H1 (cell line): Measurements from ENCODE around the gene RDH16. TPM values are rescaled to one million over a fixed set of nuclear protein-coding genes. Genes with fewer than 3 reads are reported as not detected.
"Not testable (repeated sequence)": the region's sequence is repeated elsewhere in the genome, so short reads cannot be mapped to it uniquely, and the experiment has no call there.

Experiments
- CTCF ChIA-PET: fragments of 300-600 bp; sonication (Branson Sonifier 250); formaldehyde crosslinking; loops from one replicate; lab custom pipeline; 2021; ENCODE audit not compliant: partially characterized antibody; lab: Charles Lee
- POLR2A ChIA-PET: fragments of 300-600 bp; sonication (Branson Sonifier 250); formaldehyde crosslinking; loops from one replicate; lab custom pipeline; 2021; ENCODE audit warnings: inconsistent platforms; ENCODE audit not compliant: partially characterized antibody; lab: Charles Lee
- DNase-seq, 2 experiments: peaks; one replicate each; pipeline versions ENCODE4 v3.0.0 to v3.0.0-alpha.2; 2010 to 2022; ENCODE audit warnings: low spot score in 2 of 2, low read depth in 1 of 2, mixed read lengths in 1 of 2
- FAIRE-seq: peaks from 2 replicates; lab custom pipeline; 2011; peaks lifted over from hg19 to GRCh38; lab: Jason Lieb, UNC
- H2AFZ ChIP-seq: 2 replicates; pipeline ENCODE4 v1.8.1; 2012; ENCODE audit warnings: low read length, inconsistent platforms
- H2AK5ac ChIP-seq: 2 replicates; pipeline ENCODE4 v1.6.1; 2013; ENCODE audit warnings: low read depth, low read length
- H2BK120ac ChIP-seq: replicated peaks from 2 replicates; pipeline ENCODE3; 2013; ENCODE audit warnings: low read depth, low read length, inconsistent platforms
- H2BK12ac ChIP-seq: 2 replicates; pipeline ENCODE4 v1.6.1; 2013; ENCODE audit warnings: low read depth, low read length
- H2BK15ac ChIP-seq: 2 replicates; pipeline ENCODE4 v1.6.1; 2013; ENCODE audit warnings: low read length
- H2BK20ac ChIP-seq: 2 replicates; pipeline ENCODE4 v1.6.1; 2013; ENCODE audit warnings: low read length
- H2BK5ac ChIP-seq: 2 replicates; pipeline ENCODE4 v1.6.1; 2013; ENCODE audit warnings: low read depth, low read length
- H3K14ac ChIP-seq: 2 replicates; pipeline ENCODE4 v1.6.1; 2013; ENCODE audit warnings: inconsistent platforms; ENCODE audit not compliant: insufficient read length
- H3K18ac ChIP-seq: 2 replicates; pipeline ENCODE4 v1.6.1; 2013; ENCODE audit warnings: low read length; ENCODE audit errors: extremely low read depth
- H3K23ac ChIP-seq: 2 replicates; pipeline ENCODE4 v1.6.1; 2013; ENCODE audit warnings: inconsistent platforms; ENCODE audit not compliant: insufficient read length
- H3K23me2 ChIP-seq: 2 replicates; pipeline ENCODE4 v1.6.1; 2013; ENCODE audit warnings: low read depth, low read length
- H3K27ac ChIP-seq: 2 replicates; pipeline ENCODE4 v1.6.1; 2011; ENCODE audit warnings: low read depth, low read length, inconsistent platforms
- H3K27me3 ChIP-seq, 4 experiments: replicated peaks in 1 of 4; 1 replicate in 1 of 4; 2 replicates in 3 of 4; pipeline versions ENCODE4 v1.6.1 to v1.8.1; 2011 to 2013; ENCODE audit warnings: low read length in 3 of 4, mild to moderate bottlenecking in 3 of 4, inconsistent platforms in 2 of 4, mixed read lengths in 2 of 4, moderate library complexity in 1 of 4; ENCODE audit not compliant: control insufficient read depth in 3 of 4, insufficient read depth in 3 of 4; ENCODE audit errors: extremely low read depth in 1 of 4
- H3K36me3 ChIP-seq, 4 experiments: 2 replicates each; pipeline versions ENCODE4 v1.6.1 to v1.8.1; 2011 to 2013; ENCODE audit warnings: mild to moderate bottlenecking in 4 of 4, low read length in 3 of 4, moderate library complexity in 2 of 4, control low read depth in 1 of 4, inconsistent platforms in 1 of 4; ENCODE audit not compliant: insufficient read depth in 4 of 4, control insufficient read depth in 2 of 4
- H3K4ac ChIP-seq: replicated peaks from 2 replicates; pipeline ENCODE3; 2013; ENCODE audit warnings: low read length, low read depth, mixed read lengths, inconsistent platforms; ENCODE audit not compliant: insufficient read length
- H3K4me1 ChIP-seq, 4 experiments: replicated peaks in 1 of 4; 1 replicate in 1 of 4; 2 replicates in 3 of 4; pipeline versions ENCODE4 v1.6.1 to v1.8.1; 2011 to 2013; ENCODE audit warnings: low read length in 3 of 4, inconsistent platforms in 2 of 4, mixed read lengths in 1 of 4; ENCODE audit not compliant: insufficient read depth in 4 of 4, control insufficient read depth in 3 of 4
- H3K4me2 ChIP-seq, 2 experiments: 2 replicates each; pipeline versions ENCODE4 v1.6.1 to v1.8.1; 2011 to 2013; ENCODE audit warnings: low read depth in 2 of 2, low read length in 2 of 2, control low read depth in 1 of 2, inconsistent platforms in 1 of 2, mild to moderate bottlenecking in 1 of 2; ENCODE audit not compliant: insufficient read depth in 1 of 2
- H3K4me3 ChIP-seq, 4 experiments: fragments of 200-600, 300-600 bp in 1 of 4; sonication (generic), shearing (Covaris generic), sonication (Bioruptor Twin) in 1 of 4; 2 replicates each; pipeline versions ENCODE4 v1.5.1 to v1.8.1; 2011 to 2016; ENCODE audit warnings: low read length in 4 of 4, low read depth in 3 of 4, control low read depth in 2 of 4, inconsistent platforms in 2 of 4, mild to moderate bottlenecking in 2 of 4, mixed read lengths in 1 of 4, moderate library complexity in 1 of 4; ENCODE audit not compliant: insufficient read depth in 2 of 4; ENCODE audit errors: extremely low read depth in 1 of 4
- H3K56ac ChIP-seq: replicated peaks from 2 replicates; pipeline ENCODE3; 2013; ENCODE audit warnings: low read depth, mild to moderate bottlenecking, mixed read lengths, low read length, inconsistent platforms; ENCODE audit not compliant: insufficient read length
- H3K79me1 ChIP-seq: 2 replicates; pipeline ENCODE4 v1.6.1; 2013; ENCODE audit warnings: low read depth, low read length, control low read depth
- H3K79me2 ChIP-seq, 2 experiments: 2 replicates each; pipeline versions ENCODE4 v1.6.1 to v1.8.1; 2012 to 2013; ENCODE audit warnings: low read length in 2 of 2, mild to moderate bottlenecking in 2 of 2, inconsistent platforms in 1 of 2; ENCODE audit not compliant: insufficient read depth in 2 of 2, control insufficient read depth in 1 of 2
- H3K9ac ChIP-seq, 4 experiments: replicated peaks in 1 of 4; 1 replicate in 1 of 4; 2 replicates in 3 of 4; pipeline versions ENCODE4 v1.6.1 to v1.8.1; 2011 to 2013; ENCODE audit warnings: low read depth in 3 of 4, low read length in 3 of 4, control low read depth in 2 of 4, mild to moderate bottlenecking in 2 of 4, moderate library complexity in 2 of 4, inconsistent platforms in 1 of 4; ENCODE audit errors: extremely low read depth in 1 of 4
- H3K9me3 ChIP-seq, 2 experiments: 2 replicates each; pipeline versions ENCODE4 v1.6.1 to v1.8.1; 2012 to 2013; ENCODE audit warnings: mild to moderate bottlenecking in 2 of 2, moderate library complexity in 2 of 2, control low read depth in 1 of 2, inconsistent platforms in 1 of 2, low read depth in 1 of 2, low read length in 1 of 2, mixed read lengths in 1 of 2; ENCODE audit not compliant: insufficient read depth in 2 of 2
- H4K20me1 ChIP-seq, 2 experiments: replicated peaks in 1 of 2; 2 replicates each; pipeline versions ENCODE3 to v1.8.1; 2011 to 2013; ENCODE audit warnings: inconsistent platforms in 2 of 2, low read length in 2 of 2, mild to moderate bottlenecking in 1 of 2; ENCODE audit not compliant: insufficient read depth in 2 of 2, control insufficient read depth in 1 of 2
- H4K5ac ChIP-seq: 2 replicates; pipeline ENCODE4 v1.6.1; 2013; ENCODE audit warnings: low read length, low read depth, mixed read lengths, inconsistent platforms; ENCODE audit not compliant: insufficient read length
- H4K8ac ChIP-seq: 2 replicates; pipeline ENCODE4 v1.8.0; 2013; ENCODE audit warnings: mild to moderate bottlenecking, moderate library complexity, low read length, inconsistent platforms; ENCODE audit not compliant: insufficient read depth; ENCODE audit errors: extremely low read depth
- H4K91ac ChIP-seq: replicated peaks from 2 replicates; pipeline ENCODE3; 2013; ENCODE audit warnings: low read length, mixed read lengths, inconsistent platforms; ENCODE audit not compliant: insufficient read length
- WGBS, 2 experiments: shearing (Covaris generic) in 1 of 2; methylation state at CpG; one replicate each; pipeline versions ENCODE4 v1.1.6 to v1.1.7; 2013 to 2015; ENCODE audit warnings: low lambda C conversion rate in 2 of 2, mixed read lengths in 2 of 2, inconsistent platforms in 1 of 2, low coverage in 1 of 2, missing lambda C conversion rate in 1 of 2; ENCODE audit not compliant: insufficient replicate concordance in 2 of 2, insufficient coverage in 1 of 2, insufficient read length in 1 of 2; ENCODE audit errors: extremely low coverage in 1 of 2, missing lambda C conversion rate in 1 of 2; 5-methylcytosine and 5-hydroxymethylcytosine counted together
- polyA plus RNA-seq, 7 experiments: library from polyadenylated mRNA; depleted of rRNA in 3 of 7; stranded (reverse) in 5 of 7; unstranded in 2 of 7; fragments of >200 nt in 5 of 7; fragments of 200-250 nt in 2 of 7; gene quantifications; 1 replicate in 5 of 7; 2 replicates in 1 of 7; 4 replicates in 1 of 7; pipeline versions ENCODE4 v1.2.1 to v1.2.3, GENCODE V29; 2011 to 2013; ENCODE audit warnings: missing spikeins in 2 of 7, mixed read lengths in 2 of 7
- total RNA-seq: library from RNA; stranded (reverse); fragmentation: NEBNext Ultra II Directional; extraction: Animal tissue kit (Norgen Biotek cat#: 25700); gene quantifications from 2 replicates; pipeline ENCODE4 v1.2.1, GENCODE V29; 2021

RDH16 gene
- total and polyA plus RNA-seq, 2 of the 8 experiments (the other 6 are each of a cell fraction or from before 2014, with no cell fraction given) = 0.30 to 0.79 TPM

GRCh38 chr12:56962247-56962646, 4.8 kb upstream of the RDH16 start:
- H3K56ac ChIP-seq, H2AK5ac ChIP-seq, H2BK120ac ChIP-seq, H3K4ac ChIP-seq, POLR2A ChIA-PET, H4K5ac ChIP-seq, H3K23me2 ChIP-seq, H3K79me1 ChIP-seq, H2BK15ac ChIP-seq, FAIRE-seq, H4K91ac ChIP-seq, H3K9ac ChIP-seq, H3K4me2 ChIP-seq, H3K18ac ChIP-seq, H3K14ac ChIP-seq, H4K20me1 ChIP-seq, H3K27ac ChIP-seq, H2BK20ac ChIP-seq, H4K8ac ChIP-seq, H3K36me3 ChIP-seq, H2AFZ ChIP-seq, H3K79me2 ChIP-seq, H2BK12ac ChIP-seq, DNase-seq, H2BK5ac ChIP-seq, H3K4me3 ChIP-seq, H3K27me3 ChIP-seq, H3K23ac ChIP-seq, H3K4me1 ChIP-seq, CTCF ChIA-PET: not testable (repeated sequence)
- 83% methylated on average over 4 of the region's 4 CpGs; no CpG with 5 or more reads in 1 of the 2 experiments for WGBS, 2 experiments
- H3K9me3 ChIP-seq = peaks cover 21 to 27% of the 10 kb centered on the region in 2 experiments
